IPS DF 4.7 (cell line): Measurements from ENCODE around the gene LRMDA.

Source experiments
- DNase-seq: peaks from one replicate; pipeline ENCODE4 v3.0.0-alpha.2; 2013; ENCODE audit warnings: low spot score; ENCODE audit errors: extremely low read depth

LRMDA gene

GRCh38 chr10:75658036-75658435, 226.6 kb downstream of the LRMDA start:
- no peak for DNase-seq

GRCh38 chr10:75658496-75658895, 227.1 kb downstream of the LRMDA start:
- DNase-seq: no peak

GRCh38 chr10:75658915-75659314, 227.5 kb downstream of the LRMDA start:
- DNase-seq: no peak

GRCh38 chr10:75660823-75661222, 229.4 kb downstream of the LRMDA start:
- DNase-seq: no peak

GRCh38 chr10:75662715-75663114, 231.3 kb downstream of the LRMDA start:
- DNase-seq: no peak

GRCh38 chr10:75663947-75664664, 232.7 kb downstream of the LRMDA start:
- no peak for DNase-seq

- no peak for DNase-seq
Observed at GRCh38 chr10:75664968-75665367, 233.5 kb downstream of the LRMDA start.

- DNase-seq: no peak
Observed at GRCh38 chr10:75665707-75666106, 234.3 kb downstream of the LRMDA start.

GRCh38 chr10:75672111-75672671, 240.8 kb downstream of the LRMDA start:
- no peak for DNase-seq

GRCh38 chr10:75672842-75673241, 241.4 kb downstream of the LRMDA start:
- DNase-seq: no peak

GRCh38 chr10:75677541-75677940, 246.1 kb downstream of the LRMDA start:
- DNase-seq: no peak

- DNase-seq: no peak
Observed at GRCh38 chr10:75678527-75678926, 247.1 kb downstream of the LRMDA start.

GRCh38 chr10:75679536-75679935, 248.1 kb downstream of the LRMDA start:
- no peak for DNase-seq

- no peak for DNase-seq
Observed at GRCh38 chr10:75681334-75681733, 249.9 kb downstream of the LRMDA start.

GRCh38 chr10:75682649-75683557, 251.5 kb downstream of the LRMDA start:
- no peak for DNase-seq

GRCh38 chr10:75685187-75685586, 253.8 kb downstream of the LRMDA start:
- no peak for DNase-seq

- DNase-seq: no peak
Observed at GRCh38 chr10:75688506-75689300, 257.3 kb downstream of the LRMDA start.

- DNase-seq: no peak
Observed at GRCh38 chr10:75693489-75693888, 262.1 kb downstream of the LRMDA start.

GRCh38 chr10:75694269-75694668, 262.8 kb downstream of the LRMDA start:
- no peak for DNase-seq

- DNase-seq: no peak
Observed at GRCh38 chr10:75694790-75695189, 263.4 kb downstream of the LRMDA start.

GRCh38 chr10:75695994-75696393, 264.6 kb downstream of the LRMDA start:
- DNase-seq: no peak
